Breast epithelium (tissue), 3 donors: ENCODE data around the gene SORCS3.

ENCODE experiments used
- POLR2AphosphoS5 ChIP-seq, 3 donors: sonication (generic); formaldehyde crosslinking; IDR thresholded peaks; one replicate each; pipeline ENCODE4 v1.6.1; 2017; ENCODE audit warnings: antibody characterized with exemption in 3 of 3
- TF ChIP-seq, protein P1 (sequence below), 3 donors: fragments of 450-650 bp; IDR thresholded peaks; one replicate each; pipeline ENCODE4 v1.5.1; 2016 to 2017; ENCODE audit warnings: antibody characterized with exemption in 3 of 3, mild to moderate bottlenecking in 3 of 3, moderate library complexity in 3 of 3

DNA sequence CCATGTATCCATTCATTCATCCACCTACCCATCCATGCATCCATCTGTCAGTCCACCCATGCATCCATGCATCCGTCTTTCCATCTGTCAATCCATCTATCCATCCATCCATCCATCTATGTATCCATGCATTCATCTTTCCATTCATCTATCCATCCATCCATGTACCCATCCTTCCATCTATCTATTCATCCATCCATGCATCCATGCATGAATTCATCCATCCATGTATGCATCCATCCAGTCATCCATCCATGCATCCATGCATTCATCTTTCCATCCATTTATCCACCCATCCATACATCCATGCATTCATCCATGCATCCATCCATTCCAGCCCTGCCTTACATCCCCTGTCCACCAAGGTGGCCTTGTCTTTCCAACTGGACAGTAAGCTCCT, 45.7 kb downstream of the SORCS3 start:
- TF ChIP-seq, protein P1, sequence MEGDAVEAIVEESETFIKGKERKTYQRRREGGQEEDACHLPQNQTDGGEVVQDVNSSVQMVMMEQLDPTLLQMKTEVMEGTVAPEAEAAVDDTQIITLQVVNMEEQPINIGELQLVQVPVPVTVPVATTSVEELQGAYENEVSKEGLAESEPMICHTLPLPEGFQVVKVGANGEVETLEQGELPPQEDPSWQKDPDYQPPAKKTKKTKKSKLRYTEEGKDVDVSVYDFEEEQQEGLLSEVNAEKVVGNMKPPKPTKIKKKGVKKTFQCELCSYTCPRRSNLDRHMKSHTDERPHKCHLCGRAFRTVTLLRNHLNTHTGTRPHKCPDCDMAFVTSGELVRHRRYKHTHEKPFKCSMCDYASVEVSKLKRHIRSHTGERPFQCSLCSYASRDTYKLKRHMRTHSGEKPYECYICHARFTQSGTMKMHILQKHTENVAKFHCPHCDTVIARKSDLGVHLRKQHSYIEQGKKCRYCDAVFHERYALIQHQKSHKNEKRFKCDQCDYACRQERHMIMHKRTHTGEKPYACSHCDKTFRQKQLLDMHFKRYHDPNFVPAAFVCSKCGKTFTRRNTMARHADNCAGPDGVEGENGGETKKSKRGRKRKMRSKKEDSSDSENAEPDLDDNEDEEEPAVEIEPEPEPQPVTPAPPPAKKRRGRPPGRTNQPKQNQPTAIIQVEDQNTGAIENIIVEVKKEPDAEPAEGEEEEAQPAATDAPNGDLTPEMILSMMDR (IDR thresholded peaks at IDR 0.05), result no peak
- TF ChIP-seq POLR2AphosphoS5 (IDR thresholded peaks at IDR 0.05), result no peak
